BJ (cell line): Measurements from ENCODE around the gene MTCH1. TPM values are rescaled to one million over a fixed set of nuclear protein-coding genes. Genes with fewer than 3 reads are reported as not detected.

Experiments
- CTCF ChIA-PET: fragments of 350-600 bp; formaldehyde crosslinking; extraction: SDS; loops from one replicate; lab custom pipeline; 2021; ENCODE audit warnings: antibody characterized with exemption, inconsistent platforms; lab: Yijun Ruan, JAX
- POLR2A ChIA-PET: fragments of 300-600 bp; sonication (Branson Sonifier 250); formaldehyde crosslinking; extraction: SDS; loops from one replicate; lab custom pipeline; 2021; ENCODE audit warnings: antibody characterized with exemption; lab: Charles Lee
- DNase-seq: peaks from one replicate; pipeline ENCODE4 v3.0.0-alpha.2; 2011; ENCODE audit warnings: low read depth
- H3K27me3 ChIP-seq: 2 replicates; pipeline ENCODE4 v1.6.0; 2011; ENCODE audit warnings: low read length; ENCODE audit not compliant: control insufficient read depth, insufficient read depth
- H3K36me3 ChIP-seq: 2 replicates; pipeline ENCODE4 v1.5.1; 2011; ENCODE audit warnings: low read length; ENCODE audit not compliant: control insufficient read depth, insufficient read depth
- H3K4me3 ChIP-seq: 2 replicates; pipeline ENCODE4 v1.5.1; 2011; ENCODE audit warnings: low read depth, mild to moderate bottlenecking, control low read depth, low read length
- CTCF ChIP-seq: IDR thresholded peaks from 2 replicates; pipeline ENCODE4 v1.5.1; 2011; ENCODE audit warnings: low read depth, mild to moderate bottlenecking, control low read depth, inconsistent platforms, low read length, moderate library complexity; ENCODE audit not compliant: insufficient read depth
- polyA plus RNA-seq: library from polyadenylated mRNA; depleted of rRNA; stranded (reverse); fragments of >200 nt; gene quantifications from 2 replicates; pipeline ENCODE4 v1.2.3, GENCODE V29; 2011

Gene MTCH1
- polyA plus RNA-seq, 1 experiment: 207 TPM

- CTCF ChIA-PET: no interaction called here
- POLR2A ChIA-PET: no interaction called here
- H3K36me3 ChIP-seq: no peaks in the 10 kb centered on the region
- H3K27me3 ChIP-seq: no peaks in the 10 kb centered on the region; the same call in 1 of the 2 replicates
- TF ChIP-seq CTCF: no peak
- H3K4me3 ChIP-seq: no peak overlapping the region
- no peak for DNase-seq
Measured at GRCh38 chr6:36937896-36938295, 48.1 kb downstream of the MTCH1 start.

- Histone ChIP-seq H3K36me3 (no peaks in the 10 kb centered on the region), H3K27me3 (no peaks in the 10 kb centered on the region; the same call in 1 of the 2 replicates), H3K4me3 (no peak overlapping the region)
- DNase-seq: no peak
- POLR2A ChIA-PET: no interaction called here
- TF ChIP-seq CTCF: no peak
- CTCF ChIA-PET: interaction anchor here (0.7 to 0.8 kb wide), 2 partner anchors 43 to 167 kb away, joined by 3 to 4 read pairs; no protein-coding TSS in a partner anchor
Measured at GRCh38 chr6:36936824-36937223, 49.2 kb downstream of the MTCH1 start.

- no peak for DNase-seq
- ChIA-PET CTCF (interaction anchor here (1.2 kb wide), 1 partner anchor 83 kb away, joined by 3 read pairs; no protein-coding TSS in a partner anchor), POLR2A (no interaction called here)
- Histone ChIP-seq H3K4me3 (no peak overlapping the region), H3K36me3 (no peaks in the 10 kb centered on the region), H3K27me3 (no peaks in the 10 kb centered on the region)
- TF ChIP-seq CTCF: no peak
Measured at GRCh38 chr6:36934901-36935300, 51.1 kb downstream of the MTCH1 start.

GRCh38 chr6:36933519-36933918 lies 52.5 kb downstream of the MTCH1 start:
- POLR2A ChIA-PET: no interaction called here
- Histone ChIP-seq H3K27me3 (no peaks in the 10 kb centered on the region), H3K4me3 (no peak overlapping the region), H3K36me3 (no peaks in the 10 kb centered on the region)
- TF ChIP-seq CTCF: no peak
- CTCF ChIA-PET: no interaction called here
- DNase-seq: no peak

- TF ChIP-seq CTCF: no peak
- CTCF ChIA-PET: interaction anchor here (0.6 to 1.4 kb wide), 2 partner anchors 48 to 211 kb away, joined by 3 read pairs; partner anchors contain the start of gene C6orf89
- Histone ChIP-seq H3K4me3 (no peak overlapping the region), H3K27me3 (no peaks in the 10 kb centered on the region), H3K36me3 (no peaks in the 10 kb centered on the region; the same call in 1 of the 2 replicates)
- no peak for DNase-seq
- POLR2A ChIA-PET: no interaction called here
Measured at GRCh38 chr6:36933102-36933501, 52.9 kb downstream of the MTCH1 start.
